PFSK-1 (cell line): Measurements from ENCODE around the gene PPIE.

Experiments used
- POLR2AphosphoS5 ChIP-seq: IDR thresholded peaks from 2 replicates; pipeline ENCODE4 v1.6.1; 2012; ENCODE audit warnings: low read depth, mild to moderate bottlenecking, control low read depth, low read length, moderate library complexity
- REST ChIP-seq, 2 experiments: IDR thresholded peaks; 2 replicates each; pipeline versions ENCODE4 v1.6.1 to v1.8.0; 2011 to 2012; ENCODE audit warnings: low read depth in 2 of 2, low read length in 2 of 2, control low read depth in 1 of 2, inconsistent platforms in 1 of 2, mild to moderate bottlenecking in 1 of 2, moderate library complexity in 1 of 2; ENCODE audit not compliant: insufficient read depth in 1 of 2

GRCh38 chr1:39751595-39751994 lies 12.9 kb downstream of the PPIE start:
- TF ChIP-seq REST (IDR thresholded peaks at IDR 0.05; ENCODE audit: insufficient read depth in 1 of 2, low read depth in 2 of 2, low read length in 2 of 2) (no peak), POLR2AphosphoS5 (no peak)
